ENCODE results near the gene RPL12. TPM values are rescaled to one million over a fixed set of nuclear protein-coding genes. Genes with fewer than 3 reads are reported as not detected.
"Not testable (repeated sequence)": the region's sequence is repeated elsewhere in the genome, so short reads cannot be mapped to it uniquely, and the experiment has no call there.

The RPL12 gene
- total RNA-seq, 4 donors from 2014 or later, result 2,461 to 2,856 (median 2,671) TPM

DNA sequence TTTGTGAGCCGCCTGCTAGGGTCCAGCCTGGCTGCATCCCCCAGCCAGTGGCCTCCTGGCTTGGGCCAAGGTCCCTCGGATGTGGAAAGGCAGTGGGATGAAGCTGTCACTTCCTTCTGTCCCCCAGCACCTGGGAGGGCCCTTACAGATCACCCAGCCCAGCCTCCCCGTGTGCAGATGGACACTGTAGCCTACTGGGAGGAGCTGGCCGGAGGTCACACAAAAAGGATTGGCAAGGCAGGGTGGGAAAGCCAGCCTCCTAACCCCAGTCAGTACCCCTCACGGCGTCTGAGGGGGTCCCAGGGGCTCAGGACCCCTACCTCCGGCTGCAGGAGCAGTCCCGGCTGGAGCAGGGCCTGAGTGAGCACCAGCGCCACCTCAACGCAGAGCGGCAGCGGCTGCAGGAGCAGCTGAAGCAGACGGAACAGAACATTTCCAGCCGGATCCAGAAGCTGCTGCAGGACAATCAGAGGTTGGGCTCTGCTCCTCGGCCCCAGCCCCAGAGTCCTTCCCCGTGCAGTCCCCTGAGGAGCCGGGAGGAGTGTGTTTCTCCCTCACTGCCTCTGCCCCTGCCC lies 28.4 kb upstream of the RPL12 start:
- DNase-seq (ENCODE audit: low spot score in 2 of 2), result no peak
- no peak overlapping the region for H3K4me3 ChIP-seq (ENCODE audit: low read depth, poor library complexity, severe bottlenecking)
- TF ChIP-seq, protein P1, sequence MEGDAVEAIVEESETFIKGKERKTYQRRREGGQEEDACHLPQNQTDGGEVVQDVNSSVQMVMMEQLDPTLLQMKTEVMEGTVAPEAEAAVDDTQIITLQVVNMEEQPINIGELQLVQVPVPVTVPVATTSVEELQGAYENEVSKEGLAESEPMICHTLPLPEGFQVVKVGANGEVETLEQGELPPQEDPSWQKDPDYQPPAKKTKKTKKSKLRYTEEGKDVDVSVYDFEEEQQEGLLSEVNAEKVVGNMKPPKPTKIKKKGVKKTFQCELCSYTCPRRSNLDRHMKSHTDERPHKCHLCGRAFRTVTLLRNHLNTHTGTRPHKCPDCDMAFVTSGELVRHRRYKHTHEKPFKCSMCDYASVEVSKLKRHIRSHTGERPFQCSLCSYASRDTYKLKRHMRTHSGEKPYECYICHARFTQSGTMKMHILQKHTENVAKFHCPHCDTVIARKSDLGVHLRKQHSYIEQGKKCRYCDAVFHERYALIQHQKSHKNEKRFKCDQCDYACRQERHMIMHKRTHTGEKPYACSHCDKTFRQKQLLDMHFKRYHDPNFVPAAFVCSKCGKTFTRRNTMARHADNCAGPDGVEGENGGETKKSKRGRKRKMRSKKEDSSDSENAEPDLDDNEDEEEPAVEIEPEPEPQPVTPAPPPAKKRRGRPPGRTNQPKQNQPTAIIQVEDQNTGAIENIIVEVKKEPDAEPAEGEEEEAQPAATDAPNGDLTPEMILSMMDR (IDR thresholded peaks at IDR 0.05), result no peak
- no peak for TF ChIP-seq POLR2A (IDR thresholded peaks at IDR 0.05)
- intact Hi-C loops (cut with DNase I; ENCODE audit: low total_unique reads), result no loop called here
- WGBS, 2 donors, result 85 to 93% methylated on average over 17 of the region's 17 CpGs

DNA sequence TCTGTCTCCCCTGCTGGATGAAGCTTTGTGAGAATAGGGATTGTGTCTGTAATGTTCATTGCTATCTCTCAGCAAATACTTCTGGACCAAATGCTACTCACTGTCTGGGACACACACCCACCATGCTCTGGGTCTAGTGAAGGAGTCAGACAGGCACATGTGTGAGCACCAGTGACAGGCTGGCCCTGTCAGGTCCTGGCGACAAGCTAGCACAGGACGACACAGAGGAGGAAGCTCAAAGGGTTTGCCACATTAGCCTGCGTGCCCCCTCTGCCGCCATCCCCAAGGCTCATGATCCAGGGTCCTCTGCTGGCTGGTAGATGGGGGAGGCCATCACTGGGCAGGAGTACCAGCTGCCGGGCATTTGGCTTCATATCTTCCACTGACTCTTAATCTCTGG lies 23.4 kb upstream of the RPL12 start:
- 94 to 99% methylated on average over 5 of the region's 5 CpGs for WGBS, 2 donors
- H3K4me3 ChIP-seq (ENCODE audit: low read depth, poor library complexity, severe bottlenecking), result no peak overlapping the region
- no peak for DNase-seq (ENCODE audit: low spot score in 2 of 2)
- TF ChIP-seq, protein P1 (IDR thresholded peaks at IDR 0.05), result no peak
- TF ChIP-seq POLR2A (IDR thresholded peaks at IDR 0.05), result no peak
- intact Hi-C loops (cut with DNase I; ENCODE audit: low total_unique reads), result no loop called here

DNA sequence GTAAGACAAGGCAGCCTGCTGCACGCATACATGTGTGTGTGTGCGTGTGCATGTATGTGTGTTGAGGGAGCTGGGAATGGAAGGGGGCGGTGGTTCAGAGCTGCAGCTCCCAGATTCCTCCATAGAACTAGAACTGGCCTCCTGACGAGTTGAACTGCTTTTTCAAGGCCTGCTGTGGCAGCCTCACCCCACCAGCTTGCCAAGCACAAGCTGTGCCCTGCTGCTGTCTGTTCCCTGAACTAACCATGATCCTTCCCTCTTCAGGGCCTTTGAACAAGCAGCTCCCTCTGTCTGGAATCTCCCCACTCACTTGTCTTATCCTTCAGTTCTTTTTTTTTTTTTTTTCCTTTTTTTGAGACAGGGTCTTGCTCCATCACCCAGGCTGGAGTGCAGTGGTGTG lies 22.7 kb upstream of the RPL12 start:
- no peak for TF ChIP-seq POLR2A (IDR thresholded peaks at IDR 0.05)
- TF ChIP-seq, protein P1 (IDR thresholded peaks at IDR 0.05), result no peak
- WGBS, 2 donors, result 66 to 79% methylated on average over 4 of the region's 4 CpGs
- no peak for DNase-seq (ENCODE audit: low spot score in 2 of 2)
- intact Hi-C loops (cut with DNase I; ENCODE audit: low total_unique reads), result no loop called here
- H3K4me3 ChIP-seq (ENCODE audit: low read depth, poor library complexity, severe bottlenecking), result no peak overlapping the region

DNA sequence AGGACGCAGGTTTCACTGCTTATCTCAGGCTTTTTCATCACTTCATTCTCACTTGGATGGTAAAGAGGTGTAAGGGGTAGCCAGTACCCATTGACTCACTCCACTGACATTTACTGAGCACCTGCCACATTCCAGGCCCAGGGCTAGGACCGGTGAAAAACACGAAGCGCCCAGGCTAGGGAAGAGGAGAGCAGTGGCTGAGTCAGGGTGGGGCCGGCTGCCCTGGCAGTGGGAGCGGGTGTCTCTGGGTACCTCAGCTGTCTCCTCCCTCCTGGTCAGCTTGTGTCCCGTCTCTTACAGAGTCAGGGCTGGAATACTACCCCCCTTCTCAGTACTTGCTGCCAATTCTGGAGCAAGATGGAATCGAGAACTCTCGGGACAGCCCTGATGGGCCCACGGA lies 22.3 kb upstream of the RPL12 start:
- no peak for TF ChIP-seq POLR2A (IDR thresholded peaks at IDR 0.05)
- TF ChIP-seq, protein P1 (IDR thresholded peaks at IDR 0.05), result no peak
- H3K4me3 ChIP-seq (ENCODE audit: low read depth, poor library complexity, severe bottlenecking), result no peak overlapping the region
- intact Hi-C loops (cut with DNase I; ENCODE audit: low total_unique reads), result no loop called here
- DNase-seq (ENCODE audit: low spot score in 2 of 2), result no peak
- WGBS, 2 donors, result 83 to 87% methylated on average over 10 of the region's 10 CpGs

DNA sequence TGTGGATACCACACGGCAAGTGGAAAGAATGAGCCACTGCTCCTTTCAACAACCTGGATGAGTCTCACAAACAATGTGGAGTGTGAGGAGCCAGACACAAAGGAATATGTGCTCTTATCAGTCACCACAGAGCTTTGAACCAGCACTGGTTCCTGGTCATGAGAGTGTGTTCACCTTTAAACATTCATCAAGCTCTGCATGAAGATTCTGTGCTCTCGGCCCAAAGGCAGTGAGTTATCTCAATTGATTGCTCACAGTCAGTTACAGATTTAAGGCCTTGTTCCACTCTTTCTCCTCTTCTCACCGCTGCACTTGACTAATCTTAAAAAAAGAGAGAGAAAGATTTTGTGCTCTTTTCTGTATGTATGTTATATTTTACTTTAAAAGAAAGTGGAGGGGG lies 19.5 kb upstream of the RPL12 start:
- no peak for TF ChIP-seq POLR2A (IDR thresholded peaks at IDR 0.05)
- TF ChIP-seq, protein P1 (IDR thresholded peaks at IDR 0.05), result no peak
- intact Hi-C loops (cut with DNase I; ENCODE audit: low total_unique reads), result no loop called here
- 95 to 97% methylated on average over 3 of the region's 3 CpGs for WGBS, 2 donors
- no peak overlapping the region for H3K4me3 ChIP-seq (ENCODE audit: low read depth, poor library complexity, severe bottlenecking)
- no peak for DNase-seq (ENCODE audit: low spot score in 2 of 2)

DNA sequence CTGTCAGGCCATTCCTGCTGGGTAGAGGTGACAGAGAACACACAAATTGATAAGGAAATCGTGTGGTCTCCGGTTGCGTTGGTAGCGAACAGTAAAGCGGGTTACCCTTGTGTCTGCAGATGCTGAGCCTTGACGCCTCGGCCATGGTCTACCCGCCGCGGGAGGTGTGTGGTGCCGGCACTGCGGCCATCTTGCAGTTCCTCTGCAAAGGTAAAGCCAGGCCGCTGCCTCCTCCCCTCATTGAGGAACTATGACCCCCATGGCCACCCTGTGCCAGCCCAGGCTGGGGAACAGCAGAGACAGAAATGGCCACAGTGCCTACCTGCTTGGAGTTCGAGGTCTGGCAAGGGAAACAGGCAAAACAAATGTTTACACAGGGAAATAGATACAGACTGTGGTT lies 16.4 kb upstream of the RPL12 start:
- no peak overlapping the region for H3K4me3 ChIP-seq (ENCODE audit: low read depth, poor library complexity, severe bottlenecking)
- TF ChIP-seq, protein P1 (IDR thresholded peaks at IDR 0.05), result no peak
- no peak for TF ChIP-seq POLR2A (IDR thresholded peaks at IDR 0.05)
- intact Hi-C loops (cut with DNase I; ENCODE audit: low total_unique reads), result no loop called here
- no peak for DNase-seq (ENCODE audit: low spot score in 2 of 2)
- WGBS, 2 donors, result 94 to 99% methylated on average over 14 of the region's 14 CpGs

DNA sequence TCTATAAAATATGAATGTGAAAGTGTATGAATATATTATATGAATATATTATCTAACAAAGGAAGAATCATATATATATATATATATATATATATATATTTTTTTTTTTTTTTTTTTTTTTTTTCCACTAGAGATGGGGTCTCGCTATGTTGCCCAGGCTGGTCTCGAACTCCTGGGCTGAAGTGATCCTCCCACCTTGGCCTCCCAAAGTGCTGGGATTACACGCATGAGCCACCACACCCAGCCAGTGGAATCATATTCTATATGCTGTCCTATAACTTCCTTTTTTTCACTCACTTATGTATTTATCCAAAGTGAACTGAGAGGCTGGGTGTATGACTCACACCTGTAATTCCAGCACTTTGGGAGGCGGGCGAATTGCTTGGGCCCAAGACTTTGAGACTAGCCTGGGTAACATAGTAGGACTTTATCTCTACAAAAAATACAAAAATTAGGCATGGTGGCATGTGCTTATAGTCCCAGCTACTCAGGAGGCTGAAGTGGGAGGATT lies 15.3 kb upstream of the RPL12 start:
- 97 to 98% methylated on average over 5 of the region's 5 CpGs for WGBS, 2 donors
- DNase-seq (ENCODE audit: low spot score in 2 of 2); H3K4me3 ChIP-seq (ENCODE audit: low read depth, poor library complexity, severe bottlenecking); intact Hi-C loops (cut with DNase I; ENCODE audit: low total_unique reads): not testable (repeated sequence)

All from lower leg skin (tissue), 4 donors.